ENCODE measurements around the gene DCPS.

DCPS gene

GRCh38 chr11:126328444-126328843 lies 24.6 kb downstream of the DCPS start:
- no peak for DNase-seq (ENCODE audit: low read depth in 2 of 2)

- DNase-seq (ENCODE audit: low read depth in 2 of 2) = no peak
Measured at GRCh38 chr11:126328938-126329643, 25.2 kb downstream of the DCPS start.

GRCh38 chr11:126329644-126330211 lies 25.9 kb downstream of the DCPS start:
- no peak for DNase-seq (ENCODE audit: low read depth in 2 of 2)

GRCh38 chr11:126331286-126331685 lies 27.4 kb downstream of the DCPS start:
- DNase-seq (ENCODE audit: low read depth in 2 of 2) = no peak

- DNase-seq (ENCODE audit: low read depth in 2 of 2) = no peak
Measured at GRCh38 chr11:126332221-126332711, 28.4 kb downstream of the DCPS start.

- DNase-seq (ENCODE audit: low read depth in 2 of 2) = no peak
Measured at GRCh38 chr11:126333142-126333541, 29.3 kb downstream of the DCPS start.

GRCh38 chr11:126334659-126335462 lies 31.0 kb downstream of the DCPS start:
- no peak for DNase-seq (ENCODE audit: low read depth in 2 of 2)

- no peak for DNase-seq (ENCODE audit: low read depth in 2 of 2)
Measured at GRCh38 chr11:126335463-126335760, 31.6 kb downstream of the DCPS start.

- no peak for DNase-seq (ENCODE audit: low read depth in 2 of 2)
Measured at GRCh38 chr11:126336138-126336541, 32.3 kb downstream of the DCPS start.

GRCh38 chr11:126336671-126337101 lies 32.8 kb downstream of the DCPS start:
- DNase-seq (ENCODE audit: low read depth in 2 of 2) = no peak

- no peak for DNase-seq (ENCODE audit: low read depth in 2 of 2)
Measured at GRCh38 chr11:126337126-126337473, 33.2 kb downstream of the DCPS start.

- no peak for DNase-seq (ENCODE audit: low read depth in 2 of 2)
Measured at GRCh38 chr11:126337474-126338241, 33.8 kb downstream of the DCPS start.

GRCh38 chr11:126338346-126339055 lies 34.6 kb downstream of the DCPS start:
- DNase-seq (ENCODE audit: low read depth in 2 of 2) = no peak

- DNase-seq (ENCODE audit: low read depth in 2 of 2) = no peak
Measured at GRCh38 chr11:126339073-126339862, 35.4 kb downstream of the DCPS start.

GRCh38 chr11:126339863-126340434 lies 36.1 kb downstream of the DCPS start:
- no peak for DNase-seq (ENCODE audit: low read depth in 2 of 2)

- no peak for DNase-seq (ENCODE audit: low read depth in 2 of 2)
Measured at GRCh38 chr11:126340960-126341606, 37.2 kb downstream of the DCPS start.

GRCh38 chr11:126341760-126342161 lies 37.9 kb downstream of the DCPS start:
- no peak for DNase-seq (ENCODE audit: low read depth in 2 of 2)

GRCh38 chr11:126343051-126343450 lies 39.2 kb downstream of the DCPS start:
- DNase-seq (ENCODE audit: low read depth in 2 of 2) = no peak

- no peak for DNase-seq (ENCODE audit: low read depth in 2 of 2)
Measured at GRCh38 chr11:126344141-126345080, 40.6 kb downstream of the DCPS start.

All from stimulated activated CD8-positive, alpha-beta memory T cell treated with anti-CD3 and anti-CD28 coated beads, Interleukin-7, amount 100 ng/mL, for 4 hours (primary cell).